HG02885 (cell line): ENCODE measurements around the gene DSG4.
"Not testable (repeated sequence)": the region's sequence is repeated elsewhere in the genome, so short reads cannot be mapped to it uniquely, and the experiment has no call there.

Source experiments
- ATAC-seq: cut with Tn5 transposase; IDR thresholded peaks from one replicate; pipeline ENCODE4 v1.9.1; 2021; ENCODE audit warnings: mild to moderate bottlenecking; ENCODE audit not compliant: unreplicated experiment, poor library complexity

Gene DSG4

GRCh38 chr18:31376477-31376876 lies at the start of gene DSG4:
Gene DSG4, plus strand, starts transcription at chr18:31376777. Its CDS starts 135 bp downstream, at chr18:31376912.
- no peak for ATAC-seq

- ATAC-seq, result no peak
Observed at GRCh38 chr18:31329787-31330438, 46.7 kb upstream of the DSG4 start.

- no peak for ATAC-seq
Observed at GRCh38 chr18:31343454-31343853, 33.1 kb upstream of the DSG4 start.

GRCh38 chr18:31353336-31353735 lies 23.2 kb upstream of the DSG4 start:
- ATAC-seq, result not testable (repeated sequence)

- no peak for ATAC-seq
Observed at GRCh38 chr18:31354990-31355389, 21.6 kb upstream of the DSG4 start.

- no peak for ATAC-seq
Observed at GRCh38 chr18:31356025-31356424, 20.6 kb upstream of the DSG4 start.

- ATAC-seq, result no peak
Observed at GRCh38 chr18:31364190-31364589, 12.4 kb upstream of the DSG4 start.

GRCh38 chr18:31369478-31369877 lies 7.1 kb upstream of the DSG4 start:
- ATAC-seq, result no peak

- ATAC-seq, result no peak
Observed at GRCh38 chr18:31371989-31372388, 4.6 kb upstream of the DSG4 start.

GRCh38 chr18:31373641-31374040 lies 2.9 kb upstream of the DSG4 start:
- no peak for ATAC-seq

GRCh38 chr18:31380912-31381311 lies 4.3 kb downstream of the DSG4 start:
- ATAC-seq, result no peak

- ATAC-seq, result no peak
Observed at GRCh38 chr18:31382107-31382506, 5.5 kb downstream of the DSG4 start.

- ATAC-seq, result no peak
Observed at GRCh38 chr18:31386741-31387140, 10.2 kb downstream of the DSG4 start.

GRCh38 chr18:31393286-31393685 lies 16.7 kb downstream of the DSG4 start:
- no peak for ATAC-seq

GRCh38 chr18:31396796-31397612 lies 20.4 kb downstream of the DSG4 start:
- no peak for ATAC-seq

- ATAC-seq, result no peak
Observed at GRCh38 chr18:31398191-31398590, 21.6 kb downstream of the DSG4 start.

GRCh38 chr18:31399306-31400032 lies 22.9 kb downstream of the DSG4 start:
- ATAC-seq, result no peak

GRCh38 chr18:31401156-31402025 lies 24.8 kb downstream of the DSG4 start:
- no peak for ATAC-seq

GRCh38 chr18:31402026-31402373 lies 25.4 kb downstream of the DSG4 start:
- no peak for ATAC-seq

- ATAC-seq, result no peak
Observed at GRCh38 chr18:31403409-31403808, 26.8 kb downstream of the DSG4 start.
